ENCODE results near the gene ZNF385B. TPM values are rescaled to one million over a fixed set of nuclear protein-coding genes. Genes with fewer than 3 reads are reported as not detected.

ZNF385B gene
- total and polyA plus RNA-seq, 2 donors (not counting 1 experiment from before 2014, with no cell fraction given): not detected

GRCh38 chr2:179893616-179894015 lies 32.2 kb upstream of the ZNF385B start:
- no peaks in the 10 kb centered on the region for H3K27me3 Mint-ChIP-seq
- no peak overlapping the region for H3K27ac ChIP-seq (ENCODE audit: low read length in 2 of 2)
- no peak overlapping the region for H3K27ac Mint-ChIP-seq
- CTCF ChIA-PET: no interaction called here
- no peak overlapping the region for H2AFZ ChIP-seq (ENCODE audit: insufficient read depth, low read depth, low read length, poor library complexity, severe bottlenecking)
- no peaks in the 10 kb centered on the region for H3K9me3 ChIP-seq (ENCODE audit: control extremely low read depth in 1 of 3, control insufficient read depth in 2 of 3, insufficient read depth in 1 of 3, low read length in 2 of 3)
- no peaks in the 10 kb centered on the region for H3K4me1 ChIP-seq (ENCODE audit: control insufficient read depth in 2 of 2, insufficient read depth in 2 of 2, low read length in 2 of 2)
- ATAC-seq (ENCODE audit: low read depth) (no peak), DNase-seq (no peak)
- 85% methylated on average over 2 of the region's 3 CpGs for WGBS (ENCODE audit: insufficient coverage)
- H3K27me3 ChIP-seq (replicated peaks in 1 of 4; ENCODE audit: control extremely low read depth in 1 of 4, control insufficient read depth in 3 of 4, insufficient read depth in 4 of 4, low read length in 3 of 4): peaks cover 0 to 2% (median 0%) of the 10 kb centered on the region in 4 experiments
- no peak overlapping the region for H3K4me3 ChIP-seq (ENCODE audit: control extremely low read depth in 1 of 5, extremely low read depth in 1 of 5, insufficient read depth in 1 of 5, low read depth in 2 of 5, low read length in 4 of 5)
- H3K4me2 ChIP-seq (replicated peaks; ENCODE audit: low read depth, low read length, poor library complexity, severe bottlenecking): no peak overlapping the region
- TF ChIP-seq EZH2 (IDR thresholded peaks at IDR 0.05; ENCODE audit: borderline replicate concordance, insufficient read depth, low read depth, low read length, poor library complexity, severe bottlenecking) (no peak), CTCF (IDR thresholded peaks at IDR 0.05) (no peak)
- H3K4me1 Mint-ChIP-seq: no peaks in the 10 kb centered on the region
- H3K9me3 Mint-ChIP-seq (ENCODE audit: insufficient read depth): peaks cover 2% of the 10 kb centered on the region
- no peaks in the 10 kb centered on the region for H3K36me3 ChIP-seq (replicated peaks in 1 of 2; ENCODE audit: control extremely low read depth in 1 of 2, control insufficient read depth in 1 of 2, extremely low read depth in 1 of 2, insufficient read depth in 2 of 2, low read length in 1 of 2)
- H3K9ac ChIP-seq (ENCODE audit: low read length): no peak overlapping the region
- intact Hi-C loops (cut with micrococcal nuclease): no loop called here
- H3K4me3 Mint-ChIP-seq: no peak overlapping the region
- POLR2A ChIA-PET: no interaction called here
- H4K20me1 ChIP-seq (ENCODE audit: control insufficient read depth, insufficient read depth, low read length, poor library complexity, severe bottlenecking): no peaks in the 10 kb centered on the region
- H3K79me2 ChIP-seq (ENCODE audit: control insufficient read depth, insufficient read depth, low read length): no peaks in the 10 kb centered on the region

- Histone ChIP-seq H2AFZ (ENCODE audit: insufficient read depth, low read depth, low read length, poor library complexity, severe bottlenecking) (no peak overlapping the region), H3K4me1 (ENCODE audit: control insufficient read depth in 2 of 2, insufficient read depth in 2 of 2, low read length in 2 of 2) (no peaks in the 10 kb centered on the region), H4K20me1 (ENCODE audit: control insufficient read depth, insufficient read depth, low read length, poor library complexity, severe bottlenecking) (no peaks in the 10 kb centered on the region), H3K27me3 (replicated peaks in 1 of 4; ENCODE audit: control extremely low read depth in 1 of 4, control insufficient read depth in 3 of 4, insufficient read depth in 4 of 4, low read length in 3 of 4) (peaks cover 0 to 2% (median 0%) of the 10 kb centered on the region in 4 experiments), H3K9me3 (ENCODE audit: control extremely low read depth in 1 of 3, control insufficient read depth in 2 of 3, insufficient read depth in 1 of 3, low read length in 2 of 3) (no peaks in the 10 kb centered on the region), H3K27ac (ENCODE audit: low read length in 2 of 2) (no peak overlapping the region), H3K79me2 (ENCODE audit: control insufficient read depth, insufficient read depth, low read length) (no peaks in the 10 kb centered on the region), H3K4me2 (replicated peaks; ENCODE audit: low read depth, low read length, poor library complexity, severe bottlenecking) (no peak overlapping the region), H3K4me3 (ENCODE audit: control extremely low read depth in 1 of 5, extremely low read depth in 1 of 5, insufficient read depth in 1 of 5, low read depth in 2 of 5, low read length in 4 of 5) (no peak overlapping the region), H3K9ac (ENCODE audit: low read length) (no peak overlapping the region), H3K36me3 (replicated peaks in 1 of 2; ENCODE audit: control extremely low read depth in 1 of 2, control insufficient read depth in 1 of 2, extremely low read depth in 1 of 2, insufficient read depth in 2 of 2, low read length in 1 of 2) (no peaks in the 10 kb centered on the region)
- ATAC-seq (ENCODE audit: low read depth) (no peak), DNase-seq (no peak)
- Mint-ChIP-seq H3K9me3 (ENCODE audit: insufficient read depth) (peaks cover 2% of the 10 kb centered on the region), H3K27ac (no peak overlapping the region), H3K4me1 (no peaks in the 10 kb centered on the region), H3K27me3 (no peaks in the 10 kb centered on the region), H3K4me3 (no peak overlapping the region)
- WGBS (ENCODE audit: insufficient coverage): 86% methylated on average over 2 of the region's 2 CpGs
- ChIA-PET POLR2A (no interaction called here), CTCF (interaction anchor here (1.3 kb wide), 1 partner anchor 8 kb away, joined by 3 read pairs; no protein-coding TSS in a partner anchor)
- intact Hi-C loops (cut with micrococcal nuclease): no loop called here
- TF ChIP-seq CTCF (IDR thresholded peaks at IDR 0.05) (no peak), EZH2 (IDR thresholded peaks at IDR 0.05; ENCODE audit: borderline replicate concordance, insufficient read depth, low read depth, low read length, poor library complexity, severe bottlenecking) (no peak)
Measured at GRCh38 chr2:179891237-179891636, 29.8 kb upstream of the ZNF385B start.

Data from B cell (primary cell).